ENCODE results near the gene ACTN1. TPM values are rescaled to one million over a fixed set of nuclear protein-coding genes. Genes with fewer than 3 reads are reported as not detected.

Gene ACTN1
- total RNA-seq, 2 donors from 2014 or later, result 170 to 316 TPM

DNA sequence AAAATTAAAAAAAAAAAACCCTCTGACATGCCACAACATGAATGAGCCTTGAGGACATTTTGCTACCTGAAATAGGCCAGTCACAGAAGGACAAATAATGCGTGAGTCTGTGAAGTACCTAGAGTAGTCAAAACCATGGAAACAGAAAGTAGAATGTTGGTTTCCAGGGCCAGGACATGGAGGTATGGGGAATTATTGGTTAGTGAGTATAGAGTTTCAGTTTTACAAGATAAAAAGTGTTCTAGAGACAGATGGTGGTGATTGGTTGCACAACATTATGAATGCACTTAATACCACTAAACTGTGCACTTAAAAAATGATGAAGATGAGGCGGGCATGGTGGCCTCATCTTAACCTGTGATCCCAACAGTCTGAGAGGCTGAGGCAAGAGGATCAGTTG, 138.6 kb downstream of the ACTN1 start:
- no peaks in the 10 kb centered on the region for H3K27me3 ChIP-seq
- no peak for DNase-seq (ENCODE audit: low spot score)
- no peaks in the 10 kb centered on the region for H3K36me3 ChIP-seq
- peaks cover 0 to 5% of the 10 kb centered on the region in 2 donors for H3K4me1 ChIP-seq
- H3K4me3 ChIP-seq, result no peak overlapping the region
- peaks cover 0 to 19% of the 10 kb centered on the region in 2 donors for H3K9me3 ChIP-seq
- H3K27ac ChIP-seq, result no peak overlapping the region
- TF ChIP-seq, protein P1, sequence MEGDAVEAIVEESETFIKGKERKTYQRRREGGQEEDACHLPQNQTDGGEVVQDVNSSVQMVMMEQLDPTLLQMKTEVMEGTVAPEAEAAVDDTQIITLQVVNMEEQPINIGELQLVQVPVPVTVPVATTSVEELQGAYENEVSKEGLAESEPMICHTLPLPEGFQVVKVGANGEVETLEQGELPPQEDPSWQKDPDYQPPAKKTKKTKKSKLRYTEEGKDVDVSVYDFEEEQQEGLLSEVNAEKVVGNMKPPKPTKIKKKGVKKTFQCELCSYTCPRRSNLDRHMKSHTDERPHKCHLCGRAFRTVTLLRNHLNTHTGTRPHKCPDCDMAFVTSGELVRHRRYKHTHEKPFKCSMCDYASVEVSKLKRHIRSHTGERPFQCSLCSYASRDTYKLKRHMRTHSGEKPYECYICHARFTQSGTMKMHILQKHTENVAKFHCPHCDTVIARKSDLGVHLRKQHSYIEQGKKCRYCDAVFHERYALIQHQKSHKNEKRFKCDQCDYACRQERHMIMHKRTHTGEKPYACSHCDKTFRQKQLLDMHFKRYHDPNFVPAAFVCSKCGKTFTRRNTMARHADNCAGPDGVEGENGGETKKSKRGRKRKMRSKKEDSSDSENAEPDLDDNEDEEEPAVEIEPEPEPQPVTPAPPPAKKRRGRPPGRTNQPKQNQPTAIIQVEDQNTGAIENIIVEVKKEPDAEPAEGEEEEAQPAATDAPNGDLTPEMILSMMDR (IDR thresholded peaks at IDR 0.05), result no peak

GRCh38 chr14:68836082-68836481, 143.0 kb downstream of the ACTN1 start:
- Histone ChIP-seq H3K9me3 (peaks cover 0 to 19% of the 10 kb centered on the region in 2 donors), H3K27ac (no peak overlapping the region), H3K36me3 (no peaks in the 10 kb centered on the region), H3K4me1 (no peaks in the 10 kb centered on the region), H3K4me3 (no peak overlapping the region), H3K27me3 (no peaks in the 10 kb centered on the region)
- TF ChIP-seq, protein P1 (IDR thresholded peaks at IDR 0.05), result no peak
- no peak for DNase-seq (ENCODE audit: low spot score)

DNA sequence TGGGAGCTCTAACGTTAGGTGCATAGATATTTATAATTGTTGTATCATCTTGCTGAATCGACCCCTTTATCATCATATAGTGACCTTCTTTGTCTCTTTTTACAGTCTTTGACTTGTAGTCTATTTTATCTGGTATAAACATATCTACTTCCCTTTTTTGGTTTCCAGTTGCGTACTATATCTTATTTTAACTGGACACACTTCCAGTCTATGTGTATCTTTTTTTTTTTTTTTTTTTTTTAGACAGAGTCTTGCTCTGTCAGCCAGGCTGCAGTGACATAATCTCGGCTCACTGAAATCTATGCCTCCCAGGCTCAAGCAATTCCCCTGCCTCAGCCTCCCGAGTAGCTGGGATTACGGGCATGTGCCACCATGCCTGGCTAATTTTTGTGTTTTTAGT, 144.3 kb downstream of the ACTN1 start:
- Histone ChIP-seq H3K27ac (no peak overlapping the region), H3K27me3 (no peaks in the 10 kb centered on the region), H3K36me3 (no peaks in the 10 kb centered on the region), H3K4me3 (no peak overlapping the region), H3K4me1 (no peaks in the 10 kb centered on the region), H3K9me3 (peaks cover 0 to 22% of the 10 kb centered on the region in 2 donors)
- TF ChIP-seq, protein P1 (IDR thresholded peaks at IDR 0.05), result no peak
- no peak for DNase-seq (ENCODE audit: low spot score)

DNA sequence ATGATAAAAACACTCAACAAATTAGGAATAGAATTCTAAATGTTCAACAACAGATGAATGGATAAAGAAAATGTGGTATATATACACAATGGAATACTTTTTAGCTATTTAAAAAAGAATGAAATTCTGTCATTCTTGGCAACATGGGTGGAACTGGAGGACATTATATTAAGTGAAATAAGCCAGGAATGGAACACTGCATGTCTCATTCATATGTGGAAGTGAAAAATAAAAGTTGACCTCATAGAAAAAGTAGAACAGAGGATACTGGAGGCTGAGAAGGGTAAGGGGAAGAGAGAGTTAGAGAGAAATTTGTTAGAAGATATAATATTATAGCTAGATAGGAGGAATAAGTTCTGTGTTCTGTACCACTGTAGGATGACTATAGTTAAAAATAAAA, 150.4 kb downstream of the ACTN1 start:
- Histone ChIP-seq H3K27ac (no peak overlapping the region), H3K4me3 (no peak overlapping the region), H3K9me3 (peaks cover 0 to 4% of the 10 kb centered on the region in 2 donors), H3K36me3 (no peaks in the 10 kb centered on the region), H3K4me1 (peaks cover 0 to 9% of the 10 kb centered on the region in 2 donors), H3K27me3 (no peaks in the 10 kb centered on the region)
- DNase-seq (ENCODE audit: low spot score), result no peak
- TF ChIP-seq, protein P1 (IDR thresholded peaks at IDR 0.05), result no peak

DNA sequence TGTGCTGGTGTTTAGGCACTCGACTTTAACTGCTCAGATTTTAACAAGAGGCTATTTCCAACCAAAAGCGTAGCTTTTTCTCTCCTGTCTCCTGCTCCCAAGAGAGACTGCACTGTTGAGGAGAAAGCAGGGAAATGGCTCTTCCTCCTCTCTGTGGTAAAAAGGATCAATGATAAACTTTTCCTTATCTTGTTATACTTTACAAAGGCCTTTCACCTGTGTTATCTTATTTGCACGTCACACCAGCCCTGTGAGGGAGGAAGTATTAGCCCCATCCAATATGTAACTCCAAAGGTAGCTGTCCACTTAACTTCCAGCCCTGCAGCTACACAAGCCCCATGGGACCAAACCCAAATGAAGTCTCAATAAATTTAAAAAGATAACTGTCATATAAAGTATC, 153.4 kb downstream of the ACTN1 start:
- DNase-seq (ENCODE audit: low spot score), result no peak
- H3K4me1 ChIP-seq, result peaks cover 0 to 9% of the 10 kb centered on the region in 2 donors

More for the DNA sequence above, 153.4 kb downstream of the ACTN1 start:
- H3K27ac ChIP-seq, result no peak overlapping the region
- H3K36me3 ChIP-seq, result no peaks in the 10 kb centered on the region
- TF ChIP-seq, protein P1 (IDR thresholded peaks at IDR 0.05), result no peak
- no peak overlapping the region for H3K4me3 ChIP-seq
- no peaks in the 10 kb centered on the region for H3K27me3 ChIP-seq
- peaks cover 0 to 3% of the 10 kb centered on the region in 2 donors for H3K9me3 ChIP-seq
